GM19452 (cell line): ENCODE measurements around the gene FLRT3.

ENCODE experiments used
- ATAC-seq: cut with Tn5 transposase; IDR thresholded peaks from one replicate; pipeline ENCODE4 v1.9.1; 2021; ENCODE audit not compliant: unreplicated experiment

FLRT3 gene

DNA sequence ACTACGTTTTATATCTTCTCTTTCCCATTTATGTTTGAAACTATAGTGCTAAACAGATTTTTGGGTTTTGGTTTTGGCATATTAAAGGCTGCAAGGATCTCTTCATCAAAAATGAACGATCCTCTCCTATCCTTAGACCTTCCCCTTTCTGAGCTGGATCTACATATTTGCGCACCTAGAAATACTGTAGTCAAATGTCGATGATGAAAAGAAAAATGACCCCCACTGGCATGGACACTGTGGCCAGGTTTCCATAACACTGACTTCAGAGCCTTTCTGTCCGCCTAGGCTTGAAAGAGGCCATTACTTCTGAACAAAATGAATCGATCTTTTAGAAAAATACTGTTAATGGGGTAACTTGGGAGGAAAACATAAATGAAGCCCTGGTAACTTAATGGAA lies 5.8 kb downstream of the FLRT3 start:
- ATAC-seq = no peak

DNA sequence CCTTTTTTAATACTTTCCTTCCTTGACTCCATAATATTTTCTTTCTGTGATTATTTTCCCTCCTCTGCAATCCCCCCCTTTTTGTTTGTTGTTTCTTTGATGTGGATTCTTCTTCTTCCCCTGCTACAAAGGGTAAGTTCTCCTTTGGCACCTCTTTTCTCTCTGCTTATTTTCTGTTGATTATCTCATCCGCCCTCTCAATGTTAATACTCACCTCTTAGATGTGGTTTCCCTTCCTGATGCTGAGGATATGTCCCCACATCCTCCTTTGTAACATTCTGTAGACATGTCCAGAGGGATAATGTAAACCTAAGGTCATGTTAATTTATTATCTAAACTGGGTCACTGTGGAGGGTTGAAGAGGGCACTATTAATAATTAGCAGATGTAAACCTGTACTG lies 17.7 kb downstream of the FLRT3 start:
- no peak for ATAC-seq

DNA sequence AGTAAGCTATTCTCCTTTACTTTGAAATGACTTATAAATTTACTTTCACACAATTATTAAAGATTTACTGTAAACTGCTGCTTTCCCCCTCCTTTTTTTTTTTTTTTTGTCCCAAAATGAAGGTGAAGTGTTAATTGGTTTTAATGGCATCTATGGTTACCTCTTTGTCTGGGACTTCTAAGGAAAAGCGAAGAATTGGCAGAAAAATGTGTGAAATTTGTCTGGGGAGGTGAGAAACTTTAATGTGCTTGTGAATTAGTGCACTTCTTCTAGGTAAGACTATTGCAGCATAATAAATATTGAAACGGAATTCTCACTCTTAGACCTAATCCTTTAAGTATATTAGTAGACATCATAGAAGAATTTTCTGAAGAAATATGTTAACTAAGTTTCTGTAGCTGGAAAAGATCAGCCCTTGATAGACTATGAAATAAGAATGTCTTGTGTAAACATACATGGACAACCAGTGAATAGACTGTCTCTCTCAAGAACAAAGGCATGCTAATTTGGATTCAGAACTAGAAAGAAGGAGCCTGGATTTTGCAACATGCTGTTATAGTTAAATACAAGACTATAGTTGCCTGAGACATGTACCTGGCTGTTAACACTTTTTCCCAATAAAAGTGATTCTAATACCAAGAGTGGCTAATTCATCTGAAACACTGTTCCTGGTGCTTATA lies 23.9 kb downstream of the FLRT3 start:
- no peak for ATAC-seq

DNA sequence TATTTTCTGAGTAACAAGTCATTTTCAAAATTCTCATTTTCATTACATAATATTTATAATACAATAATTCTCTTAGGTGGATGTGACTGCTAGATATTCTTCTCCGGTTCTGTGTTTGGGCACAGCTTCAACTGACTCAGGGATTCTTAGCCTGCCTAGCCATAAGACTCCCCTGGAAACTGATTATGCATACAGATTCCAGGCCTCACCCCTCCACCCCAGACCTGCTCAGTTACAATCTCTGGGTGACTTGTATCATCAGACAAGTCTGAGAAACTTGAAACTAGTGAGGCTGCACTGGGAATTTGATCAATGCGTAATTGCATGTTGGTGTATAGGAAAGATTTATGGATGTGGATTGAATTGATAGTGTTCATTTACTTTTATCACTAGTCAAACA lies 25.4 kb downstream of the FLRT3 start:
- ATAC-seq = no peak

DNA sequence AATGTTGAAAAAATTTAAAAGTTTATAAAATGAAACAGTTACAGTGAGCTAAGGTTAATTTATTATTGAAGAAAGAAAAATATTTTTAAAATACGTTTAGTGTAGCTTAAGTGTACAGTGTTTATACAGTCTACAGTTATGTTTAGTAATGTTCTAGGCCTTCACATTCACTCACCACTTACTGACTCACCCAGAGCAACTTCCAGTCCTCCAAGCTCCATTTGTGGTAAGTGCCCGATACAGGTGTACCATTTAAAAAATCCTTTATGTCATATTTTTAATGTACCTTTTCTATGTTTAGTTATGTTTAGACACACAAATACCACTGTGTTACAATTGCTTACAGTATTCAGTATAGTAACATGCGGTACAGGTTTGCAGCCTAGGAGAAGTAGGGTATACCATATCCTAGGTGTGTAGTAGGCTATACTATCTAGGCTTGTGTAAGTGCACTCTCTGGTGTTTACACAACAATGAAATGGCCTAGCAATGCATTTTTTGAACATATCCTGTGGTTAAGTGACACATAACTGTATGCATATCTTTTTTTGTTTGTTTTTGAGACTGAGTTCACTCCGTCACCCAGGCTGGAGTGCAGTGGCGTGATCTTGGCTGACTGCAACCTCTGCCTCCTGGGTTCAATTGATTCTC lies 26.3 kb downstream of the FLRT3 start:
- ATAC-seq = no peak

DNA sequence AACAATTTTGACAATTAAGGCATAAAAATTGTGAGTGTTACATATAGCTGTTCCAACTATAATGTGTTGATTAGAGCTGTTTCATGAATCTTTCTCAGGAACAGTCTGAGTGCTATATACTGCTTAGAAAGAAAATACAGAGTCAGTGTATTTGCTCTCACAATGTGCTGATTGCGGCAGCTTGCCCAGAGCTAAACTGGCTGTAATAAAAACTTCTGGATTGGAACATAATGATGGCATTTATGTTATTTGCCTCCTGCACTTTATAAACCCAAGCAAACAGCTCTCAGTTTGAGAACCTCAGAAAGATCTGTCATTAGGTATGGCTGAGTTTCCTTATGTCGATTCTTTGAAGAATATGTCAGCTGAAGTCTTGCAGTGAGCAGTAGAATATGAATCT lies 29.5 kb downstream of the FLRT3 start:
- no peak for ATAC-seq

DNA sequence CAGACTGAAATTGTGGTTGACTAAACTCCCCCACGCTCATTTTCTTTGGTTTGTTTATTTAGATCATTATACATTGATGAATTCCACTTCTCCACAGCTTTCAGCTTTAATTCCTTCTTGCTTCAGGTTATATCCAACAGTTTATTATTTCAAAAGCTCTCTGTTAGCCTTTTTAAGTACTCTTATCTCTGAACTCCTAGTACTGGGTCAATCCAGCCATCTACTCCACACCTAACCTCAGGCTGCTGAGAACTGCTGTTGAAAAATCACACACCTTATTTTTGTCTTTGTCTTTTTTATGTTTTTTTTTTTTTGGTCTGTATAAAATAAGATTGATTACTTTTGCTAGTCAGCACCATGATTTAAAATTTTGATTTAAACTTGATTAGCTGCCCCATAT lies 32.9 kb downstream of the FLRT3 start:
- no peak for ATAC-seq

DNA sequence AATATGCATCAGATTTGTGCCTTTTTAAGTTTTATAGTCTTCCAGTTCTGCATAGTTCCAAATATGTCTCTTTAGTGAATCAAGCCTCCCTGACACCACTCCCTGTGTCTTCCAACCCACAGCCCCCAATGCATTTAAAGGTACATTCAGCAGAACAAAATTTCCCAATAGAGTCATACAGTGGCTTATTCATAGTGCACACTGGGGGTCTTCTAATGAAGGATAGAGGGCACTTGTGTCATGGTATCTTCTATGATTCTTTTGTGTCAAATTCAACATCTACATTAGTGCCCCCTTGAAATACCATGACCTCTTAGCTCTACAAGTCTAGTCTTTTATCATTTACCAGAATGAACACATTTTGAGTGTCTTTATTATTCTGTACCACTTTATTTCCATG lies 33.8 kb downstream of the FLRT3 start:
- ATAC-seq = no peak

DNA sequence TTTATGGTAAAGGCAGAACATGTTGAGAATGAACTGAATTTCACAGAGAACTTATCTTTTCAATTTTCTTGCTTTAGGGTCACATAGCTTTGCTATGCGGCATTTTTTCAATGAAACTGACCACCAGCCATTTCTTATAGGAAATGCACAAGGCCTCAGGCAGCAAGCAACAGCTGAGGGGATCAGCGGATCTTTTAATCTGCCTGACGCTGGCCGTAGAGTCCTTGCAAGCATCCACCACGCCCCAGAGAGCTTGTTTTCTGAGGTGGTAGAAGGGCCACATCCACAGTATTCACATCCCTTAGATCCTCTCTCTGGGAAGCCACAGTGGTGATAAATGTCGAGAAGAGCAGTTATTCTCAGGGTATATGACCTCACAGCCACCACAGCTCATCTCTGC lies 34.3 kb downstream of the FLRT3 start:
- no peak for ATAC-seq

DNA sequence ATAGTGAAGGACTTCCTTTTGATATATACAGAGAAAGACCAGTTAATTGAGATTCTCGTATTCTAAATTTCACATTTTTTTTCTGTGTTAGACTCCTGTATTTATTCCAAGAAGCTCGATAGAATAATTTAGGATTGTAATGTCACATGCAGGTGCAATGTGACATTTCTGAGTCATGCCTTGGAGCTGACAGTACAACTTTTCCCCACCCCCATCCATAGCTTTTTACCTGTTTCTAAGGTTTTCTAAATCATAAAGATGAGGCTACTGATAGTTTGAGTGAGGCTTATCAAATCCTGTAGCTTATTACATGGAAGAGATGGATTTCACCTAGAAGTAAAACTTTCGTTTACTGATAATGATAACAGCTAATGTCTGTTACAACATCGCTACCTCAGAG lies 37.6 kb downstream of the FLRT3 start:
- ATAC-seq = no peak

DNA sequence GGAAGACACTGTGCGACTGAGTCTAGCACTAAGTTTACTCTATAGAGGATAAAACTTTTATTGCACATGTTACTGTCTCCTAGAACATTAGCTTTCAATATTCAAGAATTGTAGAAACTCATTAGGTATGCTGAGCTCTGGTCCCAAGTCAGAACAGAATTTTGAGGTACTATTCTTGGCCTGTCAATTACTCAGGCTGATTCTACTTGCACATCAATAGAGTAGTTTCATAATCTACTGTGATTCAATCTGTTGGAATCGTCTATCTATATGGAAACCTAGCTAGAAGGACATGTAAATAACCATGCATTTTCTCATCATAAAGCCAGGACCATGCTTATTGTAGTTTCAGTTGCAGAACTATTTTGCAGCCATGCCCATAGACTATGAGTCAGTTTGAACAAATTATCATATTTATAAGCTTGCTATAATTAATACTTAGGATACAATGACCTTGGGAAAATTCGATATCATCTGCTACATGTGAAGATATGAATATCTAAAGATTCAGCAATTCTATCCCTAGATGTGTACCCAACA lies 41.6 kb downstream of the FLRT3 start:
- ATAC-seq = no peak

DNA sequence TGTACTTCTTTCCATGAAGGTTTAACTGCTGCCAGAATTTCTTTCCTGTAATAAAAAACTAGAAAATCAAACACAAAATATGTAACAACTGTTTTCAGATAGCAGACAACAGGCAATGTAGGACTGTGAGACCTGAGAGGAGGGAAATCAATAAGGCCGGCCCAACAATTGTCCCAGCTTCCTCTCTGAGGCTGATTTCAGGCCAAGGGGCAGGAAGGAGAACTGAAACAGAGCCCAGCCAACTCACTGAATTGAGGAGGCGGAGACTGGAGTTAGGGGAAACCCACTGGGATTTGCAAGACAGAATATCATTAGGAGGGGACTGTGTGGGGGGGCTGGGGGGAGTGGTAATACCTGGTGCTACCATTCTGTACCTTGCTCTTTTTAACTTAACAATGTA lies 42.2 kb downstream of the FLRT3 start:
- no peak for ATAC-seq

DNA sequence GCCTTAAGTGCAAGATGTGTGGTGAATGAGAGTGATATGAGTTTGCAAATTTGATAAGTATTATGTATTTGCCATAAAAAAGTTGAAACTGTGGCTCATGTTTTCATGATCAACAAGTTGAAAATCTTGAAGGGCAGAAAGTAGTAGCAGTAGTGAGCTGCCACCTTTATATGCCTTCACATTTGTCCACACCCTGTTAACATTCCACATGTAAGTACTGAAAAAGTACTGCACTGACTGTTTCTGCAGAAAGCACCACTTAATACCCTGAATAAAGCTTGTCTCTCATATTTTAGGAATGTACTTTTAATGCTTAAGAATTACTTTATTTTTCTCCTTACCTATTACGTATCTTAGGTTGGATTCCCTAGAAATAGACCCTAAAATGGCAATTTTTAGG lies 45.9 kb downstream of the FLRT3 start:
- ATAC-seq = no peak

DNA sequence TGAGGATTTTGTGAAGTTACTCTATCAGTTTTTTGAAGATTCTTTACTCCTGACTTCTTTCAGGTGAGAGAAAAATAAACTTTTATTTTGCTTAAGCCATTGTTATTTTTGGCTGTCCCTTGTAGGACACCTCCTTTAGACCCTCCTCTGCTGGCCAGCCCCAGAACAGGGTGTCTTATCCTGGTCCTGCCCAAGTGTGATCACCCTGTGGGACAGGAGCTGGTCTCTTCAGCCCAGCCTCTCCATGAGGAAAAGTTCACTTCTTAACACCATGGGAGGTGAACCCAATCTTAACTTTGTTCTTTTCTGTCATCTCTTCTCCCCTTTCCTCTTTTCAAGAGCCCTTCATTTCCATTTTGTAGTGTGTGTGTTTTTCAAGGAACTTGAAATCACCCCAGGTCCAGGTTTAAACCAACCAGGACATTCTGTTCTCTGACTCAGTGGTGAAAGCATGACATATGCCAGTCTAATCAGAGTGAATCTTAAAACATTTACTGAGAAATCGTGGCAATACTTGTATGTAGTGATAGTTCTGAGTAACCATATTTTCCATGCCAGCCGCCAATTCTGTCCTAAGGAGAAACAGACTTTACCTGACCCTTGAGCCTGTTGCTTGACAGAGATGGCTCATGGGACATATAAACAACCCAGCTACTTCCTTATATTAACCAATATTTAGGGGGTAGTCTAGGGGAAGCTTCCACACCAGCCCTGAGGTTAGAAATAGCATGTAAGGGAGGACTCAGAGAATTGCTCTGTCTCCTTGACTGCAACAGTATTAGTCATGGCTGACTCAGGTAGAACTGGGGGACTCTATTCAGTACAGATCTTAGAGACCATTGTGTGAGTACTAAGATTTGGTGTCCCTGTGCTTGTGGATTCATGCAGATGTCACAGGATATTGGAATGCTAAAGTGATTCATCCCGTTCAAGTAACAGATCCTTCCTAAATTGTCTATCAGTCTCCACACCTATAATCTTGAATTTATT lies 48.8 kb downstream of the FLRT3 start:
- ATAC-seq = no peak

DNA sequence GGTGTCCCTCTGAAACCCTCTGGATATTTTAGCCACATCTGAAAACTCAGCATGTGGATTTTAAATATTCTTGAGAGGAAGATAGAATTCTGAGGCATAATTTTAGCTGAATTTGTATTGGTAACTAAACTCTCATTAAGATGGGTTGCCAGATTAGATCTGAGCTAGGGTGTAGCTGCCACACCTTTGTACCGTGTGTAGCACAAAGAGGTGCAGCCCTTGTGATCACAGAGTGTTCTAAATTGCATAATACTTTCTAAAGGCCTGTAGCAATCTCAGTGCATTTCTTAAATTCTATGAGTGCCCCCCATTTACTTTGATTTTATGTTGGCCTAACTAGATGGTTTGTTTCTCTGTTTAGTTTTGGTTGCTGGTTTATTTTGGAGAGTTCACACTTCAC lies 53.0 kb downstream of the FLRT3 start:
- no peak for ATAC-seq

DNA sequence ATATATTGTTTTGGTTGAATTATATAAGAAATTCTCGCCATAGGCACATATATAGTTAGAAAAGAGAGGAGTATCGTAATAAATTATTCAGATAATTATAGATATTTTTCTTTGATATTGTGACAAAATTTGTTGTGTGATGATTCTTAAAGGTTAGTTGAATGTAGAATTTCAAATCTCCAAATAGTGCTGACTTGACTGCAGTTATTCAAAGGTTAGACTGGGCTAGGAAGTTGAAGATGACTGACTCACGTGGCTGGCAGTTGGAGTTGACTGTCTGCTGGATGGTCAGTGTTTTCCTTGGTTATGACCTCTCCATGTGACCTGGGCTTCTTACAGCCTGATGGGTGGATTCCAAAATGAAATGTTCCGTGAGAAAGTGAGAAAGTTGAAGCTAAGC lies 55.3 kb downstream of the FLRT3 start:
- ATAC-seq = no peak
